ENCODE results near the gene LARP1B.

The LARP1B gene

DNA sequence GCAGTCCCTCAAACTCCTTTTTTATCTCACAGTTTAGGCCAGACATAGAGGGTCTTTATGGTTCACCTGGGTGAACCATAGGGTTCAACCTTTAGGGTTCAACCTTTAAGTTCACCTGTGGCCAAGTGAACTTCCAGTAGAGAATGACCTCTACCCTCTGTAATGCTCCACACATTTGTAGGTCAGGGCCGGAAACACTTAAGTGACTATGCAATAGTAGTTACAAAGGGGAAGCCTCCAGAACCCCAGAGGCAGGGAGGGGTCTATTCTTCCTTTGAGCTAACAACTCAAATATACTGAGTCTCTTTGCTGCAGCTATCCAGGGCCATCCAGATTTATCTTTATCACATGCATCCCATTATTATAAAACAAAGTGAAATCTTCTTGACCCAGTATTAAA is 100.0 kb downstream of the LARP1B start:
- H3K36me3 Mint-ChIP-seq, result peaks cover 17% of the 10 kb centered on the region
- H3K4me1 Mint-ChIP-seq, result no peaks in the 10 kb centered on the region
- H3K27ac Mint-ChIP-seq, result no peak overlapping the region
- ATAC-seq, result no peak
- H3K27me3 Mint-ChIP-seq, result no peaks in the 10 kb centered on the region
- peaks cover 8% of the 10 kb centered on the region for H3K9me3 Mint-ChIP-seq
- H3K4me3 Mint-ChIP-seq, result no peak overlapping the region

DNA sequence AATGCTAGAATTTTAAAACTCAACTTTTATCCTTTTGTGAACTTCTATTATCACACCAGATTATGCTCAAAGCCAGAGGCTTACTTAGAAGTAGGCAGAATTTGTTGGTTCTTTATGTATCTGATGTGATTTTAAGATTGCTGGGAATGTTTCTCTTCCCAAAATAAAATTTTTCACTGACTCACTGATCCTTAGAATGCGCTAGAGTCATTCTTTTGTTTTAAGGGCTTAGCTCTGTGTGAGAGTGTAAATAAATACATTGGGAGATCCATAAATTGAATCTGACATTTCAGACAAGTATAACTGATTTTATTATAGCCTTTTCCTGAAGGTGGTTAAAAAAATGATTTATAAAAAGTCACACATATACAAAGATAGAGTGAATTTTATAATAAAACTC is 101.3 kb downstream of the LARP1B start:
- ATAC-seq, result no peak
- Mint-ChIP-seq H3K27ac (no peak overlapping the region), H3K4me1 (no peaks in the 10 kb centered on the region), H3K9me3 (peaks cover 4% of the 10 kb centered on the region), H3K27me3 (no peaks in the 10 kb centered on the region), H3K4me3 (no peak overlapping the region), H3K36me3 (peaks cover 5% of the 10 kb centered on the region)

DNA sequence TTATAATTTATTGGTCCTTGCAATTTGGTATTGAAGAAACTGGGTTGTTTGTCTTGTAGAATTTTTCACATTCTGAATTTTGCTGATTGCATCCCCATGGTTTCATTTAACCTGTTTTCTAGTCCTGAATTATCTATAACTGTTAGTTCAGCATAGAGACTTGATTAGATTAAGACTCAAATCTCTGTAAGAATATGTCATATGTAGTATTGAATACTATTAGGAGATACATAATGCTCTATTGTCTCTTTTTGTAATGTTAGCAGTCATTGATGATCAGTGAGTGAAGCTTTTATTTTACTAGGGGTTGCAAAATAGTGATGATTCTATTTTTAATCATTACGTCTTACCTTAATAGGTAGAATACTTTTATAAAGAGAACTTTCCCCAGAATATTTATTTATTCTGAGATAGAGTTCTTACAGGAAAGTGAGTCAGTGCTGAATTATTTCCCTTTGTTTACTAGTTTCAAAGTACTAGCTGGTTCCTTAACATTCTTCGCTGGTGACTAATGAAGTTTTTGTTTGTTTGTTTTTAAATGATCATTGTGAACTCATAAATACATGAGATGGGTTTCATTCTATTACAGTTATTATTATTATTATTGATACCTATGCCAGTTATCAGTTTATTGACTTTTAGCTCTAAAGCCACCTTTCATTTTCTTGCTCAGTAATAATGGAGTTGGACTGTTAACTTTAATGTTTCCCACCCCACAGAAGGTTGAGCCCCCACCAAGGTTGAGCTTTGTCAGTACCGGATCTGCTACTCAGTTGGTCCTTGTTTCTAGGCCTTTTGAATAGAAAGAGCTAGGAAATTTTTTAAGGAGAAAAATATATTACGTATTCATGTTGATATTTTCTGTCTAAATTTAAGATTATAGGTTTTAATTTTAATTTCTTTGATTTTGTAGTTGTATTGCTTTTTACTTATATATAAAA is 102.3 kb downstream of the LARP1B start:
- Mint-ChIP-seq H3K36me3 (no peaks in the 10 kb centered on the region), H3K4me3 (no peak overlapping the region), H3K4me1 (no peaks in the 10 kb centered on the region), H3K27ac (no peak overlapping the region), H3K9me3 (no peaks in the 10 kb centered on the region), H3K27me3 (no peaks in the 10 kb centered on the region)
- ATAC-seq, result no peak

DNA sequence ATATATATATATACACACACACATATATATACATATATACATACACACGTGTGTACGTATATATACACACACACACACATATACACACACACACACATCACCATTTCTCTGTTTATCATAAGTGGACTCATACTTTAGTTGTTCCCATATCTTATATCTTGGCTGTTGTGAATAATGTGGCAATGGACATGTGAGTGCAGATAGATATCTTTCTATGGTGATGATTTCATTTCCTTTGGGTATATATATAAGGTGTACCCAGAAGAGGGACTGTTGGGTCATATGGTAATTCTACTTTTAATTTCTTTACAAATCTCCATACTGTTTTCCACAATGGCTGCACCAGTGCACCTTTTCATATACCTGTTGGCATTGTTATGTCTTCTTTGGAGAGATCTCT is 105.9 kb downstream of the LARP1B start:
- H3K4me1 Mint-ChIP-seq, result no peaks in the 10 kb centered on the region
- H3K36me3 Mint-ChIP-seq, result no peaks in the 10 kb centered on the region
- ATAC-seq, result no peak
- no peak overlapping the region for H3K4me3 Mint-ChIP-seq
- H3K27ac Mint-ChIP-seq, result no peak overlapping the region
- no peaks in the 10 kb centered on the region for H3K9me3 Mint-ChIP-seq
- no peaks in the 10 kb centered on the region for H3K27me3 Mint-ChIP-seq

DNA sequence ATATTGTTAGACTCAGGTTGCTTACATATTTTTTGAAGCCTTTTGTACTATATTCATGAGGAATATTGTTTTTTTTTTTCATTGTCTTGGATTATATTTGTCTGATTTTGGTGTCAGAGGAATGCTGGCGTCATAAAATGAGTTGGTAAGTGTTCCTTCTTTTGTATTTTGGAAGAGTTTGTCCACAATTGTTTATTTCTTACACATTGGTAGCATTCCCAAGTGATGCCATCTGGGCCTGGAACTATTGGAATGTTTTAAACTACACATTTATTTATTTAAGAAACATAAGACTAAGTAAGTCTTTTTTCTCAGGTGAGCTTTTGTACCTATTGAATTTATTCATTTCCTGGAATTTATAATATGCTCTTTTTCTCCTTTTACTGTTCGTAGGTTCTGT is 107.6 kb downstream of the LARP1B start:
- no peak for ATAC-seq
- no peaks in the 10 kb centered on the region for H3K36me3 Mint-ChIP-seq
- H3K4me1 Mint-ChIP-seq, result no peaks in the 10 kb centered on the region
- H3K27ac Mint-ChIP-seq, result no peak overlapping the region
- H3K9me3 Mint-ChIP-seq, result no peaks in the 10 kb centered on the region
- H3K4me3 Mint-ChIP-seq, result no peak overlapping the region
- no peaks in the 10 kb centered on the region for H3K27me3 Mint-ChIP-seq

DNA sequence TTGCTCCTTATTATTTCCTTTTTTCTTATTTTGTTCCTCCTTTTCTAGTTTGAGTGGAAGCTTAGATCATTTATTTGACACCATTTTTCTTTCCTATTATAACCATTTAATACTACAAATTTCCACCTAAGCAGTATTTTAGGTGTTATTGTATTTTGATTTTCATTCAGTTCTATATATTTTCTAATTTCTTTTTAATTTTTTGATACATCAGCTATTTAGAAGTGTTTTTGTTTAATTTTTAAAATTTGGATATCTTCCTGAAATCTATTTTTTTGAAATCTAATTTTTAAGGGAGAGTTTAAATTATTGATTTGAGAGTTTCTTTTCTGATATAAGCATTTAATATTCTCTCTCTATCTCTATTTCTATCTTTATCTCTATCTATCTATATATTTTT is 108.1 kb downstream of the LARP1B start:
- Mint-ChIP-seq H3K4me1 (no peaks in the 10 kb centered on the region), H3K36me3 (no peaks in the 10 kb centered on the region), H3K27me3 (no peaks in the 10 kb centered on the region), H3K9me3 (no peaks in the 10 kb centered on the region), H3K4me3 (no peak overlapping the region), H3K27ac (no peak overlapping the region)
- ATAC-seq, result no peak

DNA sequence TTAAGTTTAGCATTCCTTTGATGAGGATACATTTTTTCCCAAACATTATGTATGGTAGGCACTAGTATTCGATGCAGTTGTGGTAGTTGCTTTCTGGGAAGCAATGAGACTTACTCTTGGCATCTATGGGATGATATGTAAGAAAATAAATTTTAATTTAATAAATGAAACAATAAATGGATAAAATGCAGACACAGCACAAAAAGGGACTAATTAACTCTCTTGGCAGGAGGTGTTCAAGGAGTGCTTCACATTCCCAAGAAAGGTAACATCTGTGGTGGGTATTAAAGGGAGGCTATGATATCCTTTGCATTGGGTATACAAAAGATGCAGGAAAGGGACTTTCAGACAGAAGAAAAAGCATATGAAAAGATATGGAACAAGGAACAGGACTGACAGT is 115.5 kb downstream of the LARP1B start:
- no peak overlapping the region for H3K4me3 Mint-ChIP-seq
- H3K27me3 Mint-ChIP-seq, result no peaks in the 10 kb centered on the region
- no peaks in the 10 kb centered on the region for H3K9me3 Mint-ChIP-seq
- peaks cover 14% of the 10 kb centered on the region for H3K36me3 Mint-ChIP-seq
- peaks cover 12% of the 10 kb centered on the region for H3K4me1 Mint-ChIP-seq
- H3K27ac Mint-ChIP-seq, result no peak overlapping the region
- ATAC-seq, result no peak

DNA sequence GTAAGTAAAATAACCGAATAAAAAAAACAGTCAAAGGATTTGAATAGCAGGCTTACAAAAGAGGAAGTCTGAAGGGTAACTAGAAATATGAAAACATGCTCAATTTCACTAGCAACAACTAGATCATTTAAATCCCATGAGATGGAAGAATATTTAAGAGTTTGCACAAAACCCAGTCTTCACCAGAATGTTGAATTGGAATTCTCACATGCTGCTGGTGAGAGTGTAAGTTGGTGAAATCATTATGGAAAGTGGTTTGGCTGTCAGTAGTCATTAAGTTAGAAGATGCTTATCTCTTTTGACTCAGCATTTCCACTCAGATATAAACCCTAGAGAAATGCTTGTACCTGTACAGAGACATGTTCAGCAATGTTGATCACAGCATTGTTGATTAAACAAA is 116.4 kb downstream of the LARP1B start:
- Mint-ChIP-seq H3K27me3 (no peaks in the 10 kb centered on the region), H3K4me1 (peaks cover 12% of the 10 kb centered on the region), H3K27ac (no peak overlapping the region), H3K36me3 (peaks cover 20% of the 10 kb centered on the region), H3K4me3 (no peak overlapping the region), H3K9me3 (no peaks in the 10 kb centered on the region)
- no peak for ATAC-seq

DNA sequence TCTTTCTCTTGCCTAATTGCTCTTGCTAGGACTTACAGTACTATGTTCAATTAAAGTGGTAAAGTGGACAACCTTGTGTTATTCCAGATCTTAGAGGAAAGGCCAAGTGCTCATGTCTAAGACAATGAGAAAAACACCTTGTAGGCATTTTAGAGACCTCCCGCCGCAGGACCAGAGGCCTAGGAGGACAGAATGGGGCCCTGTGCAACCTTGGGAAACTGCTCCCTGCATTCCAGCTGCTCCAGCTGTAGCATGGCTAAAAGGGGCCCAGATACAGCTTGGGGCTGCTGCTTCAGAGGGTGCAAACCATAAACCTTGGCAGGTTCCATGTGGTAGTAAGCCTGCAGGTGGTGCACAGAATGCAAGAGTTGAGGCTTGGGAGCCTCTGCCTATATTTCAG is 125.5 kb downstream of the LARP1B start:
- H3K36me3 Mint-ChIP-seq, result peaks cover 51% of the 10 kb centered on the region
- H3K27me3 Mint-ChIP-seq, result no peaks in the 10 kb centered on the region
- H3K27ac Mint-ChIP-seq, result no peak overlapping the region
- ATAC-seq, result no peak
- H3K4me1 Mint-ChIP-seq, result peaks cover 7% of the 10 kb centered on the region
- H3K4me3 Mint-ChIP-seq, result no peak overlapping the region
- H3K9me3 Mint-ChIP-seq, result peaks cover 3% of the 10 kb centered on the region

DNA sequence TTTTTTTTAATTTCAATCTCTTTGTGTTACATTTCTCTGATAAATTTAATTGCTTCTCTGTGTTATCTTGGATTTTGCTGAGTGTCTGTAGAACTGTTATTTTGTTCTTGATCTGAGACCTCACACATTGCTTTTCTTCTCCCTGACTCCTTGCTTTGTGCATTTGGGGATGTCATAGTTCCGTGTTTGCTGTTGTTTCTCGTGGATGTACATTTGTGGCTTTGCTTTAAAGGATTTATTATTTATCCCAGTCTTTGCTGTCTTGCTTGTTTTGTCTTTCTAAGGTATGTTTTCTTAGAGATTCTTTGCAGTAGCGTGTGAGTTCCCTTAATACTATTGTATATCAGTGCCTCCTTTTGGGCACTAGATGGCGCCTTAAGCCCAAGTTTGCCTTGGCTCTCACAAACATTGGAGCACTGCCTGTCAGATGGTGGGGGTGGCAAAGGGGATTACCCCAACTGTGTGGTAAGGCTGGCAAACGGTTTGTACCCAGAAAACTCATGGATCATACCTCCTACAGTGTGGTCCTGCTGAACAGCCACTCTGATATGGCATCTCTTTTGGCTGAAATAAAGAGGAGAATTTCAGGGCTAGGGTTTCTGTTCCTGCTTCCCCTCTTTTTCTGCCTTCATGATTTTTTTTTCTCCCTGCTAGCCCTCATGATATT is 130.1 kb downstream of the LARP1B start:
- no peaks in the 10 kb centered on the region for H3K9me3 Mint-ChIP-seq
- no peaks in the 10 kb centered on the region for H3K27me3 Mint-ChIP-seq
- no peak overlapping the region for H3K4me3 Mint-ChIP-seq
- peaks cover 7% of the 10 kb centered on the region for H3K4me1 Mint-ChIP-seq
- peak; percentile 79 for ATAC-seq
- H3K36me3 Mint-ChIP-seq, result peaks cover 32% of the 10 kb centered on the region
- H3K27ac Mint-ChIP-seq, result no peak overlapping the region

DNA sequence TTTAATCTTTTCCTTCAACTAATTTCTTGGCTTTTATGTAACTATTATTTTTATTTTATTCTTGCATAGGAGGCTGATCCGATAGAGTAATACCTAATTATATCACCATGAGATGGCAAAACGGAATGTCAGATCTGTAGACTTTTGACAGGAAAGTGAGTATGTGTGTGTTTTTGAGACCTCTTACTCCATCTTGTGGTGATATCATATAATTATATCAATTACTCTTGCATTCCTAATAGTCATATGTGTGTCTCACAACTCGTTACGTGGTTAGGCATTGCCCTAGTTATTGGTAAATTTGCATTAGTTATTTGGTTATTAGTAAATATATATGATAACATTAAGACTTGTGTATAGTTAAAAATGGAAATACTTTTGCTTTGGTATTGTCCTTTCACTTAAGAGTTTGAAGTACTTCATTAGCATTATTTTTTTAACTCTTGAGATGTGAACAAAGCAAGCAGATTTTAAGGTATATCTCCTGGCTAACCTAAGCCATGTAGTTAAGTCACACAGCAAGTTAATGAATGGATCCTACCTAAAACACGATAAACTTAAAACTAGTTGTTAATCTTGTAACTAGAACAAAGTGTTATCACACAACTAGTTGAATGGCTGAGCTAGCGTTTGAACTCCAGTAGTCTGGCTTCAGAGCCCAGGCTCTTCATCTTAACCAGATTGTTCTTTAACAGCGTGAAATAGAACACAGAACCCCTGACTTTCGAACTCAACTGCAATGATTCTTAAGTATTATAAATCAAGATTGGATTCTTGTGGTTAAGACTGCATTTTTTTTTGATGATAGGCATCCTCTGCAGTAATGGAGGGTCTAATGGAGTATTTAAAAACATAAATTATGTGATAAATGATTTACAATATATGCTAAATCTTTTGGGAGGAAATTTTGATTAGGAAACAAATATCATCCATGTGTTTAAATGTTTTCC is 159.4 kb downstream of the LARP1B start:
- H3K36me3 Mint-ChIP-seq, result no peaks in the 10 kb centered on the region
- no peaks in the 10 kb centered on the region for H3K9me3 Mint-ChIP-seq
- H3K4me1 Mint-ChIP-seq, result no peaks in the 10 kb centered on the region
- no peak for ATAC-seq
- H3K27me3 Mint-ChIP-seq, result no peaks in the 10 kb centered on the region
- no peak overlapping the region for H3K4me3 Mint-ChIP-seq
- H3K27ac Mint-ChIP-seq, result no peak overlapping the region

DNA sequence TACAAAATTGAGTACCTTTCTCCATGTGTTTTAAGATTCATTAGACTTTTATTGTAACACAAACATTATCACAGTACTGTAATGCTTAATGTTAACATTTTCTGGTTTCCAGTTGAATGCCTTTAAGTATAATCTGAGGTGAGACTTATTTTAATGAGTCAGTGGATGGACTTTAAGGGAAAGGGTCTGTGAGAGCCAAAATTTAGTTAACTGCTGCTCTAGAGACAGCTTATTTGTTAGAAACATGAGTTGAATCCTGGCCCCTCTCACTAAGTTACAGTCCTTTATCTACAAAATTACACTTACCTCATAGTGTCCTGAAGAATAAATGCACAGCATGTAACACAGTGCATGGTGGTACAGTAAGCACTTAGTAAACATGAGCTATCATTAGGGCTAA is 160.5 kb downstream of the LARP1B start:
- no peaks in the 10 kb centered on the region for H3K27me3 Mint-ChIP-seq
- ATAC-seq, result no peak
- H3K36me3 Mint-ChIP-seq, result no peaks in the 10 kb centered on the region
- no peaks in the 10 kb centered on the region for H3K9me3 Mint-ChIP-seq
- H3K4me3 Mint-ChIP-seq, result no peak overlapping the region
- H3K27ac Mint-ChIP-seq, result no peak overlapping the region
- H3K4me1 Mint-ChIP-seq, result no peaks in the 10 kb centered on the region

DNA sequence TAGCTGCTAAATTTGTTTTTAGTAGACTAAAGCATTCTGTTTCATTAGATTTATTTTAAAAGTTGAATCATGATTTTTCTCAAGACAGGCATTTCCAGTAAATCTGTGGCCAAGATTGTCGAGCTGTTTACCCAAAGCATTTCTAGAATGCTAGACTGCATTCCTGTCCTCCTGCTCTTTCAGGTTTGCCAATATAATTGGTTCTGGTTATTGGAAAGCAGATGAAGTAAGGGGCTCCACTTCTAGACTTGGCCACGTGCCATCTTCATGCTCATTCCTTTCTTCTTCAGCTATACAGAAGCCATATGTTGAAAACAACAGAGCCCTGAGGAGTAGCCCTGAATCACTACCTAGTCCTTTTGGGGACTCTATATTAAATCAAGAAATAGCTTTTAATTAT is 164.0 kb downstream of the LARP1B start:
- Mint-ChIP-seq H3K4me3 (no peak overlapping the region), H3K4me1 (no peaks in the 10 kb centered on the region), H3K27ac (no peak overlapping the region), H3K27me3 (no peaks in the 10 kb centered on the region), H3K36me3 (no peaks in the 10 kb centered on the region), H3K9me3 (no peaks in the 10 kb centered on the region)
- no peak for ATAC-seq

DNA sequence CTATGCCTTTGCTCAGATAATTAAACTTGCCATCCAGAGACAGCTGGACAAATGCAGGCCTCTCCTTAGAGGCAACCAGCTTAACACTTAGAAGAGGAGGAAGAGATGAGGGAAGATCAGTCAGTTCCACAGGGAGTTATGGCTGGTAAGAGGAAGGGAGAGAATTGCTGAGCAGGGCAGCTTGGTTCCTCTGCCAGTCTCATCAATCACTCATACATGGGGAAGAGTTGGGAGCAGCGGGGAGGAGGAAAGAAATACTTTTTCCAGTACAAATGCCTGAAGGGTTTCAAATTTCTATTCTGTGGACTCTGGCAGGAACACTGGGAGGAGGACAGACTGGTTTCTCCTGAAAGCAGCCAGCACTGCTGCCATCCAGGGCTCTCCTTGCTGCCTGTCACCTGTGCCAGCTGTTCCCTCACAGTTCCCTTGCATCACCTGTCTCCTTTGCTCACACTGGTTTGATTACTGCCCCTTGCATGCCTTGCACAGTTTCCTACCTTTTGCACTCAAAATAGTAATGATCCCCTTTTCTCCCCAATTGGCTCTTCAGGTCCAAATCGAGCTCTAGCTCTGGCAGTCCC is 167.0 kb downstream of the LARP1B start:
- Mint-ChIP-seq H3K4me1 (no peaks in the 10 kb centered on the region), H3K27me3 (no peaks in the 10 kb centered on the region), H3K27ac (no peak overlapping the region), H3K36me3 (no peaks in the 10 kb centered on the region), H3K4me3 (no peak overlapping the region), H3K9me3 (no peaks in the 10 kb centered on the region)
- no peak for ATAC-seq
